Measurements from ENCODE around the gene CTPS2. TPM values are rescaled to one million over a fixed set of nuclear protein-coding genes. Genes with fewer than 3 reads are reported as not detected.

CTPS2 gene
- total and polyA plus RNA-seq, 10 donors = 5.3 to 11.7 (median 9.5) TPM

DNA sequence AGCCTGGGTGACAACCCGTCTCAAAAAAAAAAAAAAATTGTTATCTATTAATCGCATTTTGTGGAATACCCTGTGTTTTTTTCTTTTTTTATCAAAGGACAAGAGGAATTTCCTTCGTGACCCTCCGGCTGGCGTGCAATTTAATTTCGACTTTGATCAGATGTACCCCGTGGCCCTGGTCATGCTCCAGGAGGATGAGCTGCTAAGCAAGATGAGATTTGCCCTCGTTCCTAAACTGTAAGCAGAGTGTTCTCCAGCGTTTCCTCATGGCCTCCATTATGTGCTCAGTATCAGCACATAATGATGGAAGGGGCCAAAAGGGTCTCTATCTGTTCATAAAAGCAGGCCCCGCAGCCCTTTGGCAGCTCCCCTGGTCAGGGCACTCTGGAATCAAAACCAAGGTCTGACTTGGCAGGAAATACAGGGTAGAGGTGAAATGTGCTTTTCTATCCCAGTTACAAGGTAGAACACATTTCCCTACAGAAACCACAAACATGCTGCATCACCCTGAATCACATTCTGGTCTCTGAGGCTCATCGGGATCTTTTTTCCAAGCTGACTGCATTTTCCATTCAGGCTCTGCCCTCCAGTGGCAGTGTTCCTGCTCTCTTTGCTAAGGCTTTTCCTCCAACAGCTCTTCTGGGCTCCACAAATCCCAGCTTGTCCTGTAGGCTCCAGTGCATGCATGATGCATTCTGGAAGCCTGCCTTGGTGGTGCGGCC lies 31.3 kb upstream of the CTPS2 start:
- 93 to 96% (median 94%) methylated on average over 10 to 12 of the region's 12 CpGs for WGBS, 5 donors
- intact Hi-C loops (cut with DNase I; ENCODE audit: low total_unique reads) = no loop called here
- Histone ChIP-seq H3K27ac (no peak overlapping the region), H3K4me3 (no peak overlapping the region), H3K36me3 (peaks cover 10 to 99% (median 64%) of the 10 kb centered on the region in 6 donors), H3K4me1 (no peaks in the 10 kb centered on the region), H3K9me3 (no peaks in the 10 kb centered on the region), H3K27me3 (replicated peaks in 1 of 7) (no peaks in the 10 kb centered on the region)
- DNase-seq = no peak
- TF ChIP-seq POLR2A (IDR thresholded peaks at IDR 0.05) (no peak), POLR2AphosphoS5 (IDR thresholded peaks at IDR 0.05) (no peak)
- TF ChIP-seq, protein P1, sequence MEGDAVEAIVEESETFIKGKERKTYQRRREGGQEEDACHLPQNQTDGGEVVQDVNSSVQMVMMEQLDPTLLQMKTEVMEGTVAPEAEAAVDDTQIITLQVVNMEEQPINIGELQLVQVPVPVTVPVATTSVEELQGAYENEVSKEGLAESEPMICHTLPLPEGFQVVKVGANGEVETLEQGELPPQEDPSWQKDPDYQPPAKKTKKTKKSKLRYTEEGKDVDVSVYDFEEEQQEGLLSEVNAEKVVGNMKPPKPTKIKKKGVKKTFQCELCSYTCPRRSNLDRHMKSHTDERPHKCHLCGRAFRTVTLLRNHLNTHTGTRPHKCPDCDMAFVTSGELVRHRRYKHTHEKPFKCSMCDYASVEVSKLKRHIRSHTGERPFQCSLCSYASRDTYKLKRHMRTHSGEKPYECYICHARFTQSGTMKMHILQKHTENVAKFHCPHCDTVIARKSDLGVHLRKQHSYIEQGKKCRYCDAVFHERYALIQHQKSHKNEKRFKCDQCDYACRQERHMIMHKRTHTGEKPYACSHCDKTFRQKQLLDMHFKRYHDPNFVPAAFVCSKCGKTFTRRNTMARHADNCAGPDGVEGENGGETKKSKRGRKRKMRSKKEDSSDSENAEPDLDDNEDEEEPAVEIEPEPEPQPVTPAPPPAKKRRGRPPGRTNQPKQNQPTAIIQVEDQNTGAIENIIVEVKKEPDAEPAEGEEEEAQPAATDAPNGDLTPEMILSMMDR (IDR thresholded peaks at IDR 0.05 in 8 of 11, conservative IDR thresholded peaks at IDR 0.05 in 3 of 11) = no peak

DNA sequence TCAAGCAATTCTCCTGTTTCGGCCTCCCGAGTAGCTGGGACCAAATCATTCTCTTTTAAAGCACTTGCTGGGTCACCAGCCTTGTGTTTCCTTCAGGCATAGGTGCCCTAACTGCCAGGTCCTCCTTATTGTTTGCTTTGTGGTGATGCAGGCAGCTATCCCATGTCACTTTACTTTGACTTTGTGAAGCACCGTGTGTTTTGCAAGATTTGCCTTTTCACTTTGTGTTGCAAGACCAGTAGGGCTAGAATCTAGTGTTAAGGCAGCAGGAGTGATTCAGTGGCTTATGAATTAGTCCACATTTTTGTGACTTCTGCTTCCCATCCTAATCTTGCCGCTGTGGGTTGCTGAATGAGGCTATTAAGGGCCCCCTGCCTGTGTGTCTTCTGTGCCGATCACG lies 27.1 kb upstream of the CTPS2 start:
- Histone ChIP-seq H3K36me3 (peaks cover 10 to 96% (median 65%) of the 10 kb centered on the region in 6 donors), H3K9me3 (no peaks in the 10 kb centered on the region), H3K27me3 (replicated peaks in 1 of 7) (no peaks in the 10 kb centered on the region), H3K4me3 (no peak overlapping the region), H3K27ac (no peak overlapping the region), H3K4me1 (no peaks in the 10 kb centered on the region)
- 52 to 72% (median 70%) methylated on average over 5 to 6 of the region's 6 CpGs for WGBS, 5 donors
- TF ChIP-seq, protein P1 (IDR thresholded peaks at IDR 0.05 in 8 of 11, conservative IDR thresholded peaks at IDR 0.05 in 3 of 11) = no peak
- TF ChIP-seq POLR2A (IDR thresholded peaks at IDR 0.05) = no peak
- no peak for TF ChIP-seq POLR2AphosphoS5 (IDR thresholded peaks at IDR 0.05)
- no peak for DNase-seq
- intact Hi-C loops (cut with DNase I; ENCODE audit: low total_unique reads) = no loop called here

DNA sequence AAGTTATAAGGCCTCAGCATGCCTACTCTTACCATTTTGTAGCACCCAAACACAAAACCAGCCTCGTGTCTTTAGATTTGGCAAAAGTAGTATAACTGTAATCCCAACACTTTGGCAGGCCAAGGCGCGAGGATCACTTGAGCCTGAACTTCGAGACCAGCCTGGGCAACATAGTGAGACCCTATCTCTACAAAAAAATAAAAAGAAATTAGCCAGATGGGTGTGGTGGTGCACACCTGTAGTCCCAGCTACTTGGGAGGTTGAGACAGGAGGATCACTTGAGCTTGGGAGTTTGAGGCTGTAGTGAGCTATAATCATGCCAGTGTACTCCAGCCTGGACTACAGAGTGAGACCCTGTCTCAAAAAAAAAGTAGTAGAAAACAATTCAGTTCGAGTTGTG lies 24.6 kb upstream of the CTPS2 start:
- Histone ChIP-seq H3K4me3 (no peak overlapping the region), H3K27me3 (replicated peaks in 1 of 7) (no peaks in the 10 kb centered on the region), H3K4me1 (no peaks in the 10 kb centered on the region), H3K36me3 (peaks cover 0 to 79% (median 45%) of the 10 kb centered on the region in 6 donors), H3K9me3 (no peaks in the 10 kb centered on the region), H3K27ac (no peak overlapping the region)
- TF ChIP-seq POLR2AphosphoS5 (IDR thresholded peaks at IDR 0.05) (no peak), POLR2A (IDR thresholded peaks at IDR 0.05) (no peak)
- TF ChIP-seq, protein P1 (IDR thresholded peaks at IDR 0.05 in 8 of 11, conservative IDR thresholded peaks at IDR 0.05 in 3 of 11) = no peak
- intact Hi-C loops (cut with DNase I; ENCODE audit: low total_unique reads) = no loop called here
- WGBS, 5 donors = 75 to 100% (median 95%) methylated on average over 5 of the region's 5 CpGs
- DNase-seq = no peak

DNA sequence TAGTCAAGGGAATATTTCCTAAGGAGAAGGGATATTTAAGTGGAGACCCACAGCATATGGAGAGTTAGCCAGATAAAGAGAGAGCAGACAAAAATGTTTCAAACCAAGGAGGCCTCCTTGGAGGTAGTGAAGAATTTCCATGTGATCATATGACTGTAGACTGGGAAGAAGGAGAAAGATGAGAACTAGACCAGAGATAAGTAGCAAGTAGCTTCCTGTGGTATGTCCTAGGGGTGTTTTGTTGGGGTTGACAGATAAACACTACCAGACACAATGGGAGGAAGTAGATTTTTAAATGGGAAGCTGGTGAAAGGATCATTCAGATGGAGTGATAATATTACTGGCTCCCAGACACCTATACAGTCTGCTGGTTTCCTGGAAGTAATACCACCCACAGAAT lies 20.5 kb upstream of the CTPS2 start:
- DNase-seq = no peak
- Histone ChIP-seq H3K36me3 (peaks cover 0 to 45% (median 25%) of the 10 kb centered on the region in 6 donors), H3K27me3 (replicated peaks in 1 of 7) (no peaks in the 10 kb centered on the region), H3K9me3 (no peaks in the 10 kb centered on the region), H3K4me1 (no peaks in the 10 kb centered on the region), H3K4me3 (no peak overlapping the region), H3K27ac (no peak overlapping the region)
- intact Hi-C loops (cut with DNase I; ENCODE audit: low total_unique reads) = no loop called here
- TF ChIP-seq, protein P1 (IDR thresholded peaks at IDR 0.05 in 8 of 11, conservative IDR thresholded peaks at IDR 0.05 in 3 of 11) = no peak
- no peak for TF ChIP-seq POLR2A (IDR thresholded peaks at IDR 0.05)
- no peak for TF ChIP-seq POLR2AphosphoS5 (IDR thresholded peaks at IDR 0.05)

Data from spleen (tissue), 11 donors.